Mesodermal cell (in vitro differentiated cells): ENCODE data around the gene HS3ST4.

ENCODE experiments used
- H3K27ac ChIP-seq: 2 replicates; pipeline ENCODE4 v1.7.0; 2013; ENCODE audit warnings: mild to moderate bottlenecking, low read depth, low read length, moderate library complexity; ENCODE audit not compliant: severe bottlenecking
- H3K36me3 ChIP-seq: 2 replicates; pipeline ENCODE4 v1.7.1; 2013; ENCODE audit warnings: mild to moderate bottlenecking, low read length, moderate library complexity; ENCODE audit not compliant: control insufficient read depth, insufficient read depth
- H3K4me1 ChIP-seq: one replicate; pipeline ENCODE4 v1.7.1; 2013; ENCODE audit warnings: mild to moderate bottlenecking, low read length; ENCODE audit not compliant: insufficient read depth, control insufficient read depth, poor library complexity, severe bottlenecking
- H3K4me3 ChIP-seq: 2 replicates; pipeline ENCODE4 v1.7.0; 2013; ENCODE audit warnings: low read length, control low read depth, mild to moderate bottlenecking; ENCODE audit not compliant: insufficient read depth, poor library complexity, severe bottlenecking; ENCODE audit errors: extremely low read depth
- H3K9me3 ChIP-seq: 2 replicates; pipeline ENCODE4 v1.7.1; 2013; ENCODE audit warnings: mild to moderate bottlenecking, low read length, moderate library complexity; ENCODE audit not compliant: control insufficient read depth
- WGBS, 2 experiments: methylation state at CpG; one replicate each; pipeline ENCODE4 v1.1.5; 2013; ENCODE audit warnings: missing lambda C conversion rate in 2 of 2; ENCODE audit not compliant: insufficient coverage in 2 of 2; 5-methylcytosine and 5-hydroxymethylcytosine counted together

The HS3ST4 gene

GRCh38 chr16:25931473-25932035, 239.8 kb downstream of the HS3ST4 start:
- Histone ChIP-seq H3K4me1 (no peaks in the 10 kb centered on the region), H3K9me3 (no peaks in the 10 kb centered on the region), H3K27ac (no peak overlapping the region), H3K4me3 (no peak overlapping the region), H3K36me3 (no peaks in the 10 kb centered on the region)
- WGBS, 2 experiments: 84 to 93% methylated on average over 4 of the region's 4 CpGs

- Histone ChIP-seq H3K4me3 (no peak overlapping the region), H3K36me3 (no peaks in the 10 kb centered on the region), H3K9me3 (peaks cover 13% of the 10 kb centered on the region), H3K4me1 (no peaks in the 10 kb centered on the region), H3K27ac (no peak overlapping the region)
- 75 to 86% methylated on average over 1 of the region's 4 CpGs for WGBS, 2 experiments
Observed at GRCh38 chr16:25941800-25942499, 250.2 kb downstream of the HS3ST4 start.

- WGBS, 2 experiments: 10 to 17% methylated on average over 1 to 2 of the region's 3 CpGs
- H3K4me3 ChIP-seq: no peak overlapping the region
Observed at GRCh38 chr16:25950586-25951281, 259.0 kb downstream of the HS3ST4 start.

GRCh38 chr16:25951999-25952398, 260.2 kb downstream of the HS3ST4 start:
- H3K36me3 ChIP-seq: no peaks in the 10 kb centered on the region
- no peak overlapping the region for H3K27ac ChIP-seq
- no peaks in the 10 kb centered on the region for H3K4me1 ChIP-seq
- WGBS, 2 experiments: 100% methylated on average over 1 of the region's 1 CpG
- no peaks in the 10 kb centered on the region for H3K9me3 ChIP-seq
- H3K4me3 ChIP-seq: no peak overlapping the region

More at GRCh38 chr16:25950586-25951281, 259.0 kb downstream of the HS3ST4 start:
- H3K27ac ChIP-seq: no peak overlapping the region
- no peaks in the 10 kb centered on the region for H3K36me3 ChIP-seq
- no peaks in the 10 kb centered on the region for H3K4me1 ChIP-seq
- H3K9me3 ChIP-seq: no peaks in the 10 kb centered on the region

- no peaks in the 10 kb centered on the region for H3K9me3 ChIP-seq
- WGBS, 2 experiments: 85 to 92% methylated on average over 2 to 3 of the region's 3 CpGs
- no peaks in the 10 kb centered on the region for H3K36me3 ChIP-seq
- no peak overlapping the region for H3K4me3 ChIP-seq
- no peak overlapping the region for H3K27ac ChIP-seq
- H3K4me1 ChIP-seq: no peaks in the 10 kb centered on the region
Observed at GRCh38 chr16:25952983-25953382, 261.2 kb downstream of the HS3ST4 start.

- WGBS, 2 experiments: no CpG with 5 or more reads among the region's 2 CpGs
Observed at GRCh38 chr16:25957707-25958106, 265.9 kb downstream of the HS3ST4 start.

GRCh38 chr16:25959221-25959620, 267.5 kb downstream of the HS3ST4 start:
- Histone ChIP-seq H3K9me3 (no peaks in the 10 kb centered on the region), H3K36me3 (no peaks in the 10 kb centered on the region), H3K4me1 (no peaks in the 10 kb centered on the region), H3K4me3 (no peak overlapping the region), H3K27ac (no peak overlapping the region)
- WGBS, 2 experiments: 71 to 100% methylated on average over 1 of the region's 2 CpGs

More at GRCh38 chr16:25957707-25958106, 265.9 kb downstream of the HS3ST4 start:
- no peaks in the 10 kb centered on the region for H3K9me3 ChIP-seq
- H3K4me1 ChIP-seq: no peaks in the 10 kb centered on the region
- H3K27ac ChIP-seq: no peak overlapping the region
- H3K36me3 ChIP-seq: no peaks in the 10 kb centered on the region
- no peak overlapping the region for H3K4me3 ChIP-seq

GRCh38 chr16:25966172-25967097, 274.7 kb downstream of the HS3ST4 start:
- no peak overlapping the region for H3K4me3 ChIP-seq
- 83 to 100% methylated on average over 1 of the region's 1 CpG for WGBS, 2 experiments

GRCh38 chr16:25977121-25977520, 285.4 kb downstream of the HS3ST4 start:
- Histone ChIP-seq H3K9me3 (no peaks in the 10 kb centered on the region), H3K36me3 (no peaks in the 10 kb centered on the region), H3K4me3 (no peak overlapping the region), H3K4me1 (no peaks in the 10 kb centered on the region), H3K27ac (no peak overlapping the region)
- WGBS, 2 experiments: 87 to 93% methylated on average over 1 of the region's 4 CpGs

More at GRCh38 chr16:25966172-25967097, 274.7 kb downstream of the HS3ST4 start:
- H3K36me3 ChIP-seq: no peaks in the 10 kb centered on the region
- H3K9me3 ChIP-seq: no peaks in the 10 kb centered on the region
- no peaks in the 10 kb centered on the region for H3K4me1 ChIP-seq
- no peak overlapping the region for H3K27ac ChIP-seq

- Histone ChIP-seq H3K4me1 (no peaks in the 10 kb centered on the region), H3K36me3 (no peaks in the 10 kb centered on the region), H3K27ac (no peak overlapping the region), H3K9me3 (no peaks in the 10 kb centered on the region), H3K4me3 (no peak overlapping the region)
Observed at GRCh38 chr16:25978218-25978617, 286.5 kb downstream of the HS3ST4 start.
